NOMO-1 treated with dmso at 0.1 percent for 144 hours (cell line): ENCODE data around the gene GRM1.

Source experiments
- DNase-seq: peaks from one replicate; lab custom pipeline; 2025; ENCODE audit not compliant: unreplicated experiment; lab: John Stamatoyannopoulos, UW

GRM1 gene

DNA sequence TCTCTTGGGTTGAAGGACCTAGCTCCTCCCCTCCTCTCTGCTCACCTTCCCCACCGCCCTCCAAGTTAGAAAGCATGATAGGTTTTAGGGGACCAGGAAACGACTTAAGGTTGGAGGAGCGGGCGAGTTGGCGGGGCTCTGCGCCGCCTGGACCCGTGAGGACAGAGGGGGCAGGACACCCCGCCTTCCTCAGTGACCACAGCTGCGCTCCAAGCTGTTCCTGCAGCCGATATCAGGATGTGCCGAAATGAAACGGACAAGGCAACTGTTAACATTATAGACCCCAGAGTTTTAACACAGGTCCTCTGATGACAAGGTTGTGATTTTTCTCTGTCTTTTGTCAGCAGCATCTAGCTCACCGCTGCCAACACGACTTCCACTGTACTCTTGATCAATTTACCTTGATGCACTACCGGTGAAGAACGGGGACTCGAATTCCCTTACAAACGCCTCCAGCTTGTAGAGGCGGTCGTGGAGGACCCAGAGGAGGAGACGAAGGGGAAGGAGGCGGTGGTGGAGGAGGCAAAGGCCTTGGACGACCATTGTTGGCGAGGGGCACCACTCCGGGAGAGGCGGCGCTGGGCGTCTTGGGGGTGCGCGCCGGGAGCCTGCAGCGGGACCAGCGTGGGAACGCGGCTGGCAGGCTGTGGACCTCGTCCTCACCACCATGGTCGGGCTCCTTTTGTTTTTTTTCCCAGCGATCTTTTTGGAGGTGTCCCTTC, at the start of gene GRM1:
TSS of gene GRM1 (plus strand) at position 212 of the 722 bp plus-strand sequence. CDS start at position 668, 456 bp downstream.
- DNase-seq: no peak

DNA sequence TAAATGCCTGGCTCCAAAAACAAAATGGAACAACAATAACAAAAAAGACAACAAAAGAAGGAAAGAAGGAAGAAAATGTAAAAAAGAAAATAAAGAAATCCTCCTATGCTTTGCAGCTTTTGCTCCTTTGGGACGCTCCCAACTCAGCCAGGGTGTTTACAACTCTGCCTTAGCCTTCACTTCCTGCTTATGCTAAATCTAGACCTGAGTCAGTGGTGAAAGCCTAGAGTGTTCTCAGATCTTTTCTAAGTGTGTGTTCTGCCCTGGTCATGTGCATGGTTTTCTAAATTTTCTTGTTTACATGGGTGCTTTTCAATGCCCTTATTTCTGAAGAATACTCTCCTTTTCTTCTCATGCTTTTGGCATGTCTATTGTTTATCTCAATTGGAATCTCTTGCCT, 19.5 kb upstream of the GRM1 start:
- DNase-seq: no peak

DNA sequence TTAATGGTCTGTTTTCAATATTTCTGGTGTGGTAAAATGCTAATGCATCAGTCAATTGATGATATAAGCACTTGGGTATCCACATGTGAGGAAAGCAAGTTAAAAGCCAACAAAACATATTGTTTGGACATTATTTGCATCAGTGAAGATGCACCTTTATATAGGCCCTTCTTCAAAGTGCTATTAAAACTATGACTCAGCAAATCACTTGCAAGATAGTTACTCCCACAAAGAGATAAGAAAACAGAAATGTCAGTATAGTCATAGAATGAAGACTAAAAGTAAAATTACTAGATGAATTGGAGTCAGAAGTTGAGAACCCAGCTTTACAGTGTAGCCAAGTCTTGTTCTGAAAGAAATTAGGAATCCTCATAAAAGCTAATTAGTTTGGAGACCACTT, 14.6 kb upstream of the GRM1 start:
- no peak for DNase-seq

DNA sequence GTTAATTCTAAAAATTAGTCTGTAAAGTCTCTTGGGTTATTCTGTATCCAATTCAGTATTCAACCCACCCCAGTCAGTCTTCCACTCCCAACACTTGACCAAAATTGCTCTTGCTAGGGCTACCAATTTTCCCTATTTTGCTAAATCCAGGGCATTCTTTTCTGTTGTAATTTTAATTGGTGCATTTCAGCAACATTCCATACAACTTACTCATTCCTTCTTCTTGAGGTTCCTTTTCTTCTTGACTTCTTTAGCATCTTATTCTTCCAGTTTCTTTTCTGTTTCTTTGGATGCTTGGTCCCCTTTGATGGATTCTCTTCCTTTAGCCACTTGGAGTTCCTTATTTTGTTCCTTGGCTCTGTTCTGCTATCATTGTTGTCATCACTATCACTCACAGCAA, 11.2 kb upstream of the GRM1 start:
- DNase-seq: no peak

DNA sequence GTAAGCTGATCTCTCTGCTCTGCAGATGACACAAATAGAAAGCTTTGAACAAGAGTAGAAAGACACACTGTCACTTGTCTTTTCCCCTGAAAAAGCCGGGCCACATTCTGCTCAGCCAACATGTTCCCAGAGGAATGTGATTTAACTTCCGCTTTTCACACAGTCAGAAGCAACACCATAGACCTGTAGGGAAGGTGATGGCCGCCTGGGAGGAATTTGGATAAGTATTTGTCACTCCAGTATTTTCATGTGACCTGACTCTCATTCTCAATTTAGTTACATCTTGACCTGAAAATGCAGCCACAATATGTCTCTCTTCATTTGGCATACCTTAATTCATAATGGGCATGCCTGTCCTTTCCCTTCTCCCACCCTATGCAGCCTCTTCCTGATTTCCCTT, 2.0 kb upstream of the GRM1 start:
- DNase-seq: no peak

DNA sequence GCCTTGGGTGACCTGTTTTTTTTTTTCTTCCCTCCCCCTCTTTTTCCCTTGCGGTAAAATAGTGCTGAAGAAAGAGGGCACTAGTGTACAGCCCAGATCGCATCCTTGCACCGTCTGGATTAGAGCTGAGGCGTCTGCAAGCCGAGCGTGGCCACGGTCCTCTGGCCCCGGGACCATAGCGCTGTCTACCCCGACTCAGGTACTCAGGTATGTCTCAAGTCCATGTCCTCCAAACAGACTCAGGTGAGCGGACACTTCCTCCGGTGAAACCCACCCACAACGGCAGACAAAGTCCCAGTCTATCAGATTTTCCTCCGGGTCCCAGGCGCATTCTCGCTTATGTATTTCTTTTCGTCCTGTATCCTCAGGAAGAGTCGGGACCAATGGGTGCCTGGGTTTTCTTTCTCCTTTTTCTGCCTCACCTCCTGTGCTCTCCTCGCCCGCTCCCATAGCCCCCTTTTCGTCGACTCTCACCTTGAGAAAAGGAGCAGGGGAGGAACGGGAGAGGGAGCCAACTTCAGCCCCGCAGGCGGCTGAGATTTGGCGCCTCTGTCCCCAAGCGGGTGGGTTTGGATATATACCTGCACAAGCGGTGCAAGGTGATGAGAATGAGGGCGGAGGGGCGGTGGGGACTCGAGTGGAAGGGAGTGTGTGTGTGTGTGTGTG, 1.1 kb upstream of the GRM1 start:
- no peak for DNase-seq

DNA sequence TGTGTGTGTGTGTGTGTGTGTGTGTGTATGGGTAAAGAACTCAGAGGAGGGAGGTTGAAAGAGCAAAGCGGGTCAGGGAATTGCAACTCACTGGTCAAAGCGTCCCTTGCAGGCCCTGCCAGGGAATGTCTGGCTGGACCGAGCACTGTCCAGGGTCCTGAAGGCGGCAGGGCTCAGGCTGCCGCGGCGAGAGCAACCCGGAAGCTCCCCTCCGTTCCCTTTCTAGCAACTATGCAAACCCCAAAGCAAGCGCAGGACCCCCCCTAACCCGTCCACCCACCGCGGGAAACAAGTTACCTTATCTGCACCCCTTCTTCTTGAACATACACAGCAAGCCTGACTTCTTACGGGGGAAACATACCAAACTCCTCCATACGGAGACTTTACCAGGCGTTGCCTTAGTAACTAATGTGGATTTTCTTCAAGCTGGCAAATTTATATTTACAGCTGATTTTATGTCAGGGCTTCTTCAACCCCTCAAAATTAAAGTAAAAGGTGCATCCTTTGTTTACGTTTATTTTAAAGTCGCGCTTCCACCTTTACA, 538 bp upstream of the GRM1 start:
- DNase-seq: peak; percentile 1

DNA sequence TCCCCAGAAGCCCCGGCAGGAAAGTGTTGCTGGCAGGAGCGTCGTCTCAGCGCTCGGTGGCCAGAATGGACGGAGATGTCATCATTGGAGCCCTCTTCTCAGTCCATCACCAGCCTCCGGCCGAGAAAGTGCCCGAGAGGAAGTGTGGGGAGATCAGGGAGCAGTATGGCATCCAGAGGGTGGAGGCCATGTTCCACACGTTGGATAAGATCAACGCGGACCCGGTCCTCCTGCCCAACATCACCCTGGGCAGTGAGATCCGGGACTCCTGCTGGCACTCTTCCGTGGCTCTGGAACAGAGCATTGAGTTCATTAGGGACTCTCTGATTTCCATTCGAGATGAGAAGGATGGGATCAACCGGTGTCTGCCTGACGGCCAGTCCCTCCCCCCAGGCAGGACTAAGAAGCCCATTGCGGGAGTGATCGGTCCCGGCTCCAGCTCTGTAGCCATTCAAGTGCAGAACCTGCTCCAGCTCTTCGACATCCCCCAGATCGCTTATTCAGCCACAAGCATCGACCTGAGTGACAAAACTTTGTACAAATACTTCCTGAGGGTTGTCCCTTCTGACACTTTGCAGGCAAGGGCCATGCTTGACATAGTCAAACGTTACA, 817 bp downstream of the GRM1 start:
- DNase-seq: no peak

DNA sequence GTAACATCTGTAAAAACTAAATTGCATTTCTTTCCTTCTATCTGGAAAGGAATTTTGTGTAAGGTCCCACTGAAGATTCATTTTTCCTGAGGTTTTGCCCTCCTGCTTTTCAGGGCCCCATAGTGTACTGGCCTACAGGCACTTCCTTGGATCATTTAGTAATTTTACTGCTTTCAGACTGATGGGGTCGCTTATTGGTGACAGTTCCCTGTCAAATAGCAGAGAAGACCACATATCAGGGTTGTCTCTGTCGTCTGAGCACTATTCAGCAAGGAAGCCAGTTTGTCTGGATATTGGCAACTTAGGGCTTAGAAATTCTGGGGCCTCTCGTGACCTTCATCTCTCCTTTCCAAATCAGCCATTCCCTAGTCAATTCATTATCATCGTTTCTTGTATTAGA, 3.5 kb downstream of the GRM1 start:
- DNase-seq: no peak

DNA sequence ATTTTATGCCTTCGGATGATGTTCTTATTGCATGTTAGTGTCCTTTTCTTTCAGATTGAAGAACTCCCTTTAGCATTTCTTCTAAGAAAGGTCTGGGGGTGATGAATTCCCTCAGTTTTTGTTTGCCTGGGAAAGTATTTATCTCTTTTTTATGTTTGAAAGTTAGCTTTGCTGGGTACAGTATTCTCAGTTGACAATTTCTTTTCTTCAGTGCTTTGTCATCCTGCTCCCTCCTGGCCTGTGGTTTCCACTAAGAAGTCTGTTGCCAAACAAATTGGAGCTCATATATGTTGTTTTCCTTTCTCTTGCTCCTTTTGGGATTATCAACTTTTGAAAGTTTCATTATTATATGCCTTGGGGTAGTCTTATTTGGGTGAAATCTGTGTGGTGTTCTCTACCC, 11.5 kb downstream of the GRM1 start:
- no peak for DNase-seq

DNA sequence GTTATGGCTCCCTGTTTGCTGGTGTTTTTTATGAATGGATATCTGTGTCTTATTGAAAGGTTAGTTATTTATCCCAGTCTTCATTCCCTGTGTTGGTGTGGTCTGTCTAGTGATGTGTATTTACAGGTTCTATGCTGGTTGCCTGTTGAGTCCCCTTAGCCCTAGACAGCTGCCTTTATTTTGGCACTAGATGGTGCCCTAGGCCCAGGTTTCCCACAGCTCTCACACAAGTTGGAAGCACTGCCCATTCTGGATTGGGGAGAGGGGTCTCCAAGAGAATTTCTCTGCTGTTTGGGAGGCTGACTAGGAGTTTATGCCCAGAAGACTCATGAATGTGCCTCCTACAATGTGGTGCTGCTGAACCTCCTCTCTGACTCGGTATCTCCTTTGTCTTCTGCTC, 12.4 kb downstream of the GRM1 start:
- no peak for DNase-seq

DNA sequence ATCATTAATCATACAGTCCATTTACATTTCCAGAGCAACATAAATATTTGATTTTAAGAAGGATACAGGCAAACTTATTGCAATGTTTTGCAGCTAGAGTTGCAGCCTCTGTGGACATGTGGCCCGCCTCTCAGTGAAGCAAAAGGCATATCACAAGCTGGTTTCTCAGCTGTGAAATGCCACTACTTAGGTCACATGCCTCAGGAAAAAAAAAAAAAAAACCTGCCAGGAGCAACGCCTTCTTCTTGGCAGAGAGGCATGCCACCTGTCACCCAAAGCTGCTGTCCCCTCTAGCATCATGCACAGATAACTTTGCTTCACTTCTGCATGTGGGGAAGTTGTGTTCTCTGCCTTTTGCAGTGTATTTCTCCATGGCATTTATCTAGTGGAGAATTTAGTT, 18.5 kb downstream of the GRM1 start:
- DNase-seq: no peak

DNA sequence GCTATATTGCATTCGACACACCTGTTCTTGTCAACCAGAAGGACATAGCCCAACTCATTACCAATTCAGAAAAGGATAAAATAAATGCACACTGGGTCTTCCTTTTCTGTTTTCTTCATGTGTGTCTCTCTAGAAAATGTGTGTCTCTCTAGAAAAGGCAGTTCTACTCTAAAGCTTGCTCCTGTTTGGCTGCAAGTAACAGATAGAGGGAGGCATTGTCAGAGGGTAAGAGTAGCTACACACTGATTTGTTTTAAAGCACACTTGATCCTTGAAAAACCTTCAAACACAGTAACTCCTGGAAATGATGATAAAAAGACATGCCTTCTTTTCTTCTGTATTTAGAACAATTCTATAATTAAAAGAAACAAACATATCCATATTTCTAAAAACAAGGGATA, 21.3 kb downstream of the GRM1 start:
- no peak for DNase-seq

DNA sequence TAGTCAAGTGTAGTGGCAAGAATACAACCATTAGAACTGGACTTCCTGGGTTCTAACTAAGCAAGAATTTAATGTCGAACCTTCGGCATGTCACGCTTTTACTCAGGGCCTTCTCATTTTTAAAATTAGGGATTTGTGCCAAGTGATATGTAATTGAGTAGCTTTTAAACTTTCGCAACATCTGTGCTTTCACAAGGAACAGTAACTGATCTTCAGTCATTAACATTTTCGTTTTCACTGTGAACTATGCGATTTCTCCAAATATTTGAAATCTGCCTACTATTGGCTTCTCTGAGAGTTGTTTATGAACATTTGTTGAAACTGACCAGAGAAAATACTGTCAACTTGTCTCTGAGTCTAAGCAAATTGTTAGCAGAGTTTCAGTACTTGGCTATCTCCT, 27.6 kb downstream of the GRM1 start:
- DNase-seq: no peak

DNA sequence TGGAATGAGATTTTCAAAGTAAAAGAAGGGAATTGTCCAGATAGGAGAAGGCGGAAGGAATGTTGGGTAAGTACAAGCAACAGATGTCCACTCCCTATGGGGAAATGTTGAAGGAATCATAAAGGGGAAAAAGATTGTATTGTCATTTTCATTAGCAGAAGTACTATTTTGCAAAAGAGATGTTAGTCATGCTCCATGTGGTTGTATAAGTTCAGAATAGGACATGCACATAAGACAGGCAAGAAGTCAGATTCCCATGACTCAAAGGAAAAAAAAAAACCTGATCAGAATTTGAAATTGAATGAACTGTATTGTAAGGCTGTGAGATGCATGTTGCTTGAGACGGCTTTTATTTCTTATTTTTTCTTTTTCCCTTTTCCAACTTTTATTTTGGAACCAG, 36.8 kb downstream of the GRM1 start:
- DNase-seq: no peak

DNA sequence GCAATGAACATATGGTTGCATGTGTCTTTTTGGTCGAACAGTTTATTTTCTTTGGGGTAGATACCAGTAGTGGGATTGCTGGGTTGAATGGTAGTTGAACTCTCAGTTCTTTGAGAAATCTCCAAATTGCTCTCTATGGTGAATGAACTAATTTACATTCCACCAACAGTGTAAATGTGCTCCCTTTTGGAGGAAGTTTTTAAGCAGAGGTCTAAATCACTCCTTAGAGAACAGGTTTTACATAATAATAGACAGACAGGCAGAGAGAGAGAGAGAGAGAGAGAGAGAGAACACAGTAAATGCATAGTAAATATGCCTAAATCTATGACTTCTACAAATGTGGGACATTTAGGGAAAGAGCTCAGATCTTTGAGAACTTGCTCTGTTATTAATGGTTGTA, 37.6 kb downstream of the GRM1 start:
- no peak for DNase-seq

DNA sequence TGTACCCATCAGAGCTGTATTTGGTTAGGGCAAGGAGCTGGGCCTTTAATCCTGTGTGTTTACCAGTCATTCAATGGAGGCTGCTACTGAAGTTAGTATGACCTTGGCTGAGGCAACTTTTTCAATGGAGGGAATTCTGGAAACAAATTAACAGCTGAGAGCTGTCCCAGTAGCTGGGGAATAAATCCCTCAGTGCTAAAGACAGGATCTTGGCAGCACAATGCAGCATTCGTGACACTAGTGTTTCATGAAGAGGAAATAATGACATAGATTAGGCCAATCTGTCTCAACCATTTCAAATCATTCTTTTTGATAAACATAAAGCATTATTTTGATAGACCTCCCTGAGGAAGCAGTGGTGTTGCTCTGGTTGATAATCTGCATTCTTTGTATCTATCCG, 42.9 kb downstream of the GRM1 start:
- no peak for DNase-seq

DNA sequence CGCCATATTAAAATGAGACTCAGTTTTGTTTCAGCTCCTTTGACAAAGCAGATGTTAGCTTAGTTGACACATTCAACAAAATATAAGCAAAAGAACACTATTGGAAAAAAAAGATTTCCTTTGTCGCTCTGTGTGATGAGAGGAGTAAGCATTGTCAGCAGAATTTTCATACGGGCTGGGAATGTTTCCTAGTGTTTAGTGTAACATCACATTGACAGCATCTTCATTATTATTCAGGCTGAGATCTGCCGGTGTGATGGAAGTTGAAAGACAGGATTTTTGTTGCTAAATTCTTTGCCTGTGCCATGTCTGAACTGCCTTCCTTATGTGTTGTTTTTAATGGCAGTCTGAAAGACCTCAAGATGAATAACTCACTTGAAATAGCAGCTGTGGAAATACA, 49.1 kb downstream of the GRM1 start:
- no peak for DNase-seq

DNA sequence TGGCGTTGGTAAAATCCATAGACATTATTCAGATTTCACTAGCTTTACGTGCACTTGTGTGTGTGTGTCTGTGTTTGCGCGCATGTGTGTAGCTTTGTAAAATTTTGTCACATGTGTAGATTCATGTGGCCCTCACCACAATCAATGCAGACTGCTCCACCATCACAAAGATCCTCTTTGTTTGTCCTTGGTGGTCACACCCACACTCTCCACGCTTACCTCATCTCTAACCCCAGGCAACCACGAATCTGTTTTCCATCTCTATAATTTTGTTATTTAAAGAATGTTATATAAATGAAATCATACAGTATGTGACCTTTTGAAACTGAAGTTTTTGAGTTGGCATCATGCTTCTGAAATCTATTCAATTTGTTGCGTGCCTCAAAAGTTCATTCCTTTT, 58.5 kb downstream of the GRM1 start:
- DNase-seq: no peak

DNA sequence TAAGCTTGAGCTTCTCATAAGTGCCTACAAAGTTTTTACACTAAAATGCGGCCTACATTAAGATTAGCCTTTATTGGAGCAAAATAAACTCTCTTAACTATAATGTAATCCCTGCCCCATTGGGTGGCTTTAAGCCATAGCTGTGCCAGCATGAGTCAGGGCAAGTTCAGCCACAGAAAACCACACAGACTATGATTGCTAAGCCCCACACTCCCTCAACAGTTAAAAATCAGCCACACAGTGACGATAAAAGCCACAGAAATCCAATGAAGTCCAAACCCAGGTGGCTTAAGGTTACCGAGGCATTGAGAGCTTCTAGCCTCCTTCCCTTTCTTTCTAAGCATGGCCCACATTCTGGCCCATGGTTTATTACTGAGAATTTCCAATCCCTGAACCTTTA, 61.6 kb downstream of the GRM1 start:
- DNase-seq: no peak

DNA sequence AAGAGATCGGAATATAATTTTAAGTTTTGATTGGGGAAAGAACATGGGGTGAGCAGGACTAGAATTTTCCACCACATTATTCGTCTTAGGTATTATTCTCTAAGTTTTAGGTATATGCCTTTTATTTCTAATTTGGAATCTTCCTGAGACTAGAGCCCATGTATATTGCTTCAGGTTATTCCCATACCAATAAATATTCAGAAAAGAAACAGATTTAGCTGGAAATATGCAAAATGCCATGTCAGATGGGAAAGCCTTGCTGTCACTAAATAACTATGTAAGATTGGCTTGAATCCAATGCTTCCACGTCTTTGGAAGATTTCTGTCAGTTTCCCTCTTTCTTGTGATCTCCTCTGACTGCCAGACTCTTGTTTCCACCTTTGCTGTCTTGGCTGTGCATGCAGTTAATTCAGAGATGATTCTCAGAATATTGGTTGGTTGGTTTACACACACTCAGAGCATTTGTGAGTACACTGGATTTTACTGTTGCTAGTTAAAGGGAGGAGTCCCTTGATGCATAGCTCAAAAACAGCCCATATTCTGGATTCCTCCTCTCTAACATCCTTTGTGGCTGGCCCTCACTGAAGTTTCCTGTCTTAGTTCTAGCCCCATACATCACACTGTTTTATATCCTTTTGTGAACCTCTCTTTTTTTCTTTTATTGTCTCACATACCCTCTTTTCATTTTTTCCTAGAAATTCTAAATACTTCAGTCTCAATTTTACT, 64.3 kb downstream of the GRM1 start:
- no peak for DNase-seq

DNA sequence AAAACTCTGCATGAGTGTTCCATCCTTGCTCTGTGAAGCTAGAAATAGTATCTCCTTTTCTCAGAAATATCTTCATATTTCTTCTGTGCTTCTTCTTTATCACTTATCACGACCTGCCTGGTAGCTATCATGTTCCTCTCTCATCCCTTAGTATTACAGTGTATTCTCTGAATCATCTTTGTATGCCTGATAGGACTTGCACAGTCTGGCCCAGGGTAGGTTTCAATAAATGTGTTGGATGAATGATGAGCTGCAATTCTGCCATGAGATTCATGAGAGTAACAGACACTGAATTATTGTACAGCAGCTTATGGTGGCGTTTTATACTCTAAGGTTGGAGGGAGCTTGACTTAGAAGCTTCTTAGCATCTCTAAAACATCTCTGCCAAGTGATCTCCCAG, 66.6 kb downstream of the GRM1 start:
- DNase-seq: no peak
